C1 segment of cervical spinal cord (tissue), 14 donors: Measurements from ENCODE around the gene TTC21B.

ENCODE experiments used
- DNase-seq, 14 donors: peaks; one replicate each; lab custom pipeline; 2025; lab: John Stamatoyannopoulos, UW

TTC21B gene

DNA sequence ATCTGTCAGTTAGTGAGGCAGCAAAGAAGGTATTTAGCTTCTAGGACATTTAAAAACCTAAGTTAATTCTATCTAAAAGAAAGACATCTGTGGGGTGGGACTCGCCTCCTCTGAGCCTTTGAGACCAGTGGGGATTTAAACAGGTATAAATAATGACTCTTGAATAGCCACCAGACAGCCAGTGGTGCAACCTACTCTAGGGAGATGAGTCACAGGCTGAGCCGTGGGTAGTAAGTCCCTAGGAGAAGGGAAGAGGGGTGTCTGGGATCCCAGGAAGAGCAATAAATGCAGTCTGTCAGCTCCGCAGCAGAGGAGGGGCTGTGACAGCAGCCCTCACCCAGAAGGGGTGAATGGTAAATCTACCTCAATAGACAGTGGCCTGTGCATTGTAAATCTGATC is 116.5 kb downstream of the TTC21B start:
- no peak for DNase-seq

DNA sequence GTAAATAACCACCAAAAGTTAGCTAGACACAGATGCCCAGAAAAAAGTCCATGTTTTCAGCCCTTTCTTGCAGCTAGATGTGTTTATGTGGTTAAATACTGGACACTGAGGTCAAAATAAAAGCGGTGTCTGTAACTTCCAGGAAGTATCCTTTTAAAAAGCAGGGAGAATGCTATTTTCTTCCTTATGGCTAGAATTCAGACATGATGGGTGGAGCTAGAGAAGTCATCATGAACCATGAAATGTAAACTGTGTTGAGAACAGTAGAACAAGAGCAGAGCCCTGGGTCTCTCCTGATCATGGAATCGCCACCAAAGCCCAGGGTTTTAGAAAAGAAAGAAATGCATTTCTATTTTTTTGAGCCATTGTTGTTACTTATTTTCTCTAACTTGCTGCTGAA is 118.2 kb downstream of the TTC21B start:
- no peak for DNase-seq

DNA sequence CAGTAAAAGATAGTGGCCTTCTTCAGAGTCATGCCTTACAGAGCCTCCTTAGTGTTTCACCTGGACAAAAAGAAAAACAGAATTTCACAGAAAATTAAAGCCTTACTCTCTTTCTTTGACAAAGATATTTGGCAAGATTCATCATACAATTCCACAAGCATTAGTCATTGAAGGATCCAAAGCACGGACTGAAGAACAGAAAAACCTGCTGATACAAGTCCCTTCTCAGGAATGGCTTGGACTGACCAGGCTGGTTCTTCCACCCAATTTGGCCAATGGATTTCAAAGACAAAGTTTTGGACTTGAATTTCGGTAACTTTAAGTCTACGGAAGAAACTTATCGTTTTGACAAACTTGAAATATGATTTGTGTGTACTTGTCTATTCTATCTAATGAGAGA is 120.4 kb downstream of the TTC21B start:
- DNase-seq, result no peak

DNA sequence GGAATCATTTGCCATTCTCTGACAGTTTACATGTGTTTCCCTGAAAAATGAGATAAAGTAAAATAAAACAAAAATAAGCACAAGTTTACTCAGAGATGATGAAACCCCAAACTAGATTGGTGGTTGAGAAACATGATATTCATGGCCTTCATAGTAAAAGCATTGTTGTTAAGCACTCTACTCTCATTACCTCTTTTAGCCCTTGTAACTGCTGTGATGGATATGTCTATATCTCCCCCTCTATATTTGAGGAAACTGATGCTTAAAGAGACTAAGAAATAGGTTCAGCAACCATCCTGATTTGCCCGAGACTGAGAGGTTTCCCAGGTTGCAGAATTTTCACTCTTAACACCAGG is 125.7 kb downstream of the TTC21B start:
- DNase-seq, result no peak

DNA sequence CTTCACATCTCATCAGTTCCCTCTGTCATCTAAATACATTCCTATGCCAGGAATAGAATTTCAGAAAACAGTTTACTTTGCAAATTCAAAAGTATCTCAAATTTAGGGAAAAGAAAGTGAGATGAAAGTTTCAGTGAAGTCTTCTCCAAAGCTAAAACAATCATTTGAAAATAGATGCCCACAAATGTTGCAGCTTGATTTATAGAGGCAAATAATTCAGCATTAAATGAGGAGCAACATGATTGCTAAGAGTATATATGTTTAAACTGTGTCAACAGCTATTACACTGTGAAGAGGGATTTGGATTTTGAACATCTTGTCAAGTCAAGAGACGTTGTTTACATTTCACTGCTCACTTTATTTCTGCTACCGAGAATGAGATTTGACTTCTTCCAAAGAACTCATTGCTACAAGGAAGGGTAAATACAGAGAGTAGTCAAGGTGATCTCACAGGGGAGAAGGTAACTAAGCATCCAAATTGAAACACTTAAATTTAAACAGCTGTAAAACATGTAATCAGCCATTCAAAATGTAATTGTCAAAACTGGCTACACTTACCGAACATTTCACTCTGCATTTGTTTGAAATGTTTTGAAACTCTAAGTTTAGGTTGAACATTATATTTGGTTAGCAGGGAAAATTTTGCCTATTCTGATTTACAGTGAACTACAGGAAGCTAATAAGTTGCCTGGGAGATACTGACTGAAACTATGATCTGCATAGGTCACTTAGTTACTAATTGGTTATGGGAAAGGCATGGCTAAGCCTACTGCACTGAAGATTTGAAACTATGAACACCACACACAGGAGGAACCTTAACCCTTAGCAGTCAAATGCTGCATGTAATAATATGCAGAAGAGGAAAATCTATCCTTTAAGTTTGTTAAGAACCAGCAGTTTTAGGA is 126.3 kb downstream of the TTC21B start:
- DNase-seq, result no peak

DNA sequence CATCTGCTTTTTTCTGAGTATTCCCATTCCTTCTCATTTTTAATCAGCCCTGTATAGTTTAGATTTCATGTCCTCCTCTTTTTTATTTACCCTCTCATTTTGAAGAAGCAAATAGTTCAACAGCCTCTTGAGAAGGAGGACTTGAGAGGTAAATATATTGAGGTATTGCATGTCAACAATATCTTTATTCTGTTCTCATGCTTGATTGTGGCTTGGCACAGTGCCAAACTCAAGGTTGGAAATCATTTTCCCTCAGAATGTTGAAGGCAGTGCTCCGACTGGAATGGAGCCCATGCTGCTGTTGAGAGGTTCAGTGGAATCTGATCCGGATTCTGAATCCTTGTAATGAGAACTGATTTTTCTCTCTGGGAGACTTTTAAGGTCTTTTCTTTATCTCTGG is 128.5 kb downstream of the TTC21B start:
- no peak for DNase-seq
